HepG2 (cell line): ENCODE results near the gene AFAP1. TPM values are rescaled to one million over a fixed set of nuclear protein-coding genes. Genes with fewer than 3 reads are reported as not detected.

ENCODE experiments used
- CTCF ChIP-seq: sonication (generic); formaldehyde crosslinking; IDR thresholded peaks from 2 replicates; pipeline ENCODE4 v1.5.0; 2020; ENCODE audit warnings: mild to moderate bottlenecking, missing genetic modification reagents, moderate library complexity
- HNRNPH1 ChIP-seq: fragments of 200-400 bp; formaldehyde crosslinking; optimal IDR thresholded peaks from 2 replicates; pipeline ENCODE3; 2017; ENCODE audit warnings: mild to moderate bottlenecking, low read depth, low read length
- KDM1A ChIP-seq: IDR thresholded peaks from 2 replicates; pipeline ENCODE4 v1.6.1; 2016; ENCODE audit warnings: missing compliant biosample characterization
- MTERF4 ChIP-seq: sonication (generic); formaldehyde crosslinking; IDR thresholded peaks from 2 replicates; pipeline ENCODE4 v1.8.0; 2023; ENCODE audit warnings: mild to moderate bottlenecking, missing genetic modification reagents
- NFE2 ChIP-seq: sonication (generic); formaldehyde crosslinking; IDR thresholded peaks from 2 replicates; pipeline ENCODE4 v1.4.0; 2020; ENCODE audit warnings: missing genetic modification reagents
- NFE2L1 ChIP-seq: sonication (generic); formaldehyde crosslinking; IDR thresholded peaks from 2 replicates; pipeline ENCODE4 v1.4.0; 2020; ENCODE audit warnings: missing genetic modification reagents, mild to moderate bottlenecking, borderline replicate concordance
- NFE2L2 ChIP-seq: fragments of 150-350 bp; IDR thresholded peaks from 2 replicates; pipeline ENCODE4 v1.6.1; 2014; ENCODE audit warnings: low read length
- PAF1 ChIP-seq: IDR thresholded peaks from 2 replicates; pipeline ENCODE4 v1.6.1; 2016; ENCODE audit warnings: missing genetic modification reagents, missing compliant biosample characterization
- PRDM15 ChIP-seq: sonication (generic); formaldehyde crosslinking; IDR thresholded peaks from 2 replicates; pipeline ENCODE4 v1.4.0; 2020; ENCODE audit warnings: missing genetic modification reagents
- RBAK ChIP-seq: sonication (generic); formaldehyde crosslinking; IDR thresholded peaks from 2 replicates; pipeline ENCODE4 v1.5.1; 2020; ENCODE audit warnings: mild to moderate bottlenecking, missing genetic modification reagents
- TBX2 ChIP-seq: sonication (generic); formaldehyde crosslinking; IDR thresholded peaks from 2 replicates; pipeline ENCODE4 v1.5.0; 2020; ENCODE audit warnings: missing genetic modification reagents, mild to moderate bottlenecking, borderline replicate concordance
- TRAFD1 ChIP-seq: sonication (generic); formaldehyde crosslinking; IDR thresholded peaks from 2 replicates; pipeline ENCODE4 v1.5.1; 2020; ENCODE audit warnings: missing genetic modification reagents, mild to moderate bottlenecking, borderline replicate concordance
- ZBTB2 ChIP-seq: sonication (generic); formaldehyde crosslinking; IDR thresholded peaks from 2 replicates; pipeline ENCODE4 v1.8.0; 2022; ENCODE audit warnings: low read depth, missing genetic modification reagents
- ZNF12 ChIP-seq: sonication (generic); formaldehyde crosslinking; IDR thresholded peaks from 2 replicates; pipeline ENCODE4 v1.5.0; 2020; ENCODE audit warnings: missing genetic modification reagents
- ZUFSP ChIP-seq: sonication (generic); formaldehyde crosslinking; IDR thresholded peaks from 2 replicates; pipeline ENCODE4 v1.9.0; 2021; ENCODE audit warnings: missing genetic modification reagents, mild to moderate bottlenecking, borderline replicate concordance
- polyA plus RNA-seq, 8 experiments: library from polyadenylated mRNA; depleted of rRNA in 3 of 8; stranded (reverse) in 7 of 8; unstranded in 1 of 8; fragments of >200 nt; fragmentation: Illumina TruSeq in 4 of 8; extraction: Trizol in 4 of 8; gene quantifications; 2 replicates each; pipeline versions ENCODE4 v1.2.1 to v1.2.3, GENCODE V29; 2011 to 2016; ENCODE audit warnings: low read depth in 4 of 8, missing spikeins in 1 of 8, mixed read lengths in 1 of 8; ENCODE audit not compliant: insufficient read depth in 1 of 8
- total RNA-seq, 5 experiments: library from RNA; depleted of rRNA; stranded (reverse); fragments of >200 nt; fragmentation: Illumina TruSeq; extraction: Trizol; gene quantifications; 2 replicates each; pipeline ENCODE4 v1.2.3, GENCODE V29; 2016; ENCODE audit warnings: low read depth in 1 of 5

AFAP1 gene
- total and polyA plus RNA-seq, 2 of the 13 experiments (the other 11 are each of a cell fraction or from before 2014, with no cell fraction given): 2.5 TPM

- no peak for TF ChIP-seq PRDM15 (CRISPR knock-in tag)
- TF ChIP-seq MTERF4 (CRISPR knock-in tag): peak; percentile 31; the same call in 1 of the 2 replicates
- no peak for TF ChIP-seq KDM1A (CRISPR knock-in tag)
- TF ChIP-seq ZUFSP (CRISPR knock-in tag): no peak
- no peak for TF ChIP-seq TRAFD1 (CRISPR knock-in tag)
- no peak for TF ChIP-seq NFE2 (CRISPR knock-in tag)
- TF ChIP-seq CTCF (CRISPR knock-in tag): peak; percentile 84
- peak; percentile 95 for TF ChIP-seq ZNF12 (CRISPR knock-in tag)
- TF ChIP-seq TBX2 (CRISPR knock-in tag): peak; percentile 20; the same call in 1 of the 2 replicates
- TF ChIP-seq NFE2L2: no peak
- TF ChIP-seq PAF1 (CRISPR knock-in tag): no peak
- no peak for TF ChIP-seq ZBTB2
- TF ChIP-seq NFE2L1 (CRISPR knock-in tag): no peak
- TF ChIP-seq HNRNPH1: no peak
- peak; percentile 93 for TF ChIP-seq RBAK (CRISPR knock-in tag)
Measured at GRCh38 chr4:7843831-7844593, 95.6 kb downstream of the AFAP1 start (continued).
